Measurements from ENCODE around the gene MT1H.
"Not testable (repeated sequence)": the region's sequence is repeated elsewhere in the genome, so short reads cannot be mapped to it uniquely, and the experiment has no call there.

MT1H gene

DNA sequence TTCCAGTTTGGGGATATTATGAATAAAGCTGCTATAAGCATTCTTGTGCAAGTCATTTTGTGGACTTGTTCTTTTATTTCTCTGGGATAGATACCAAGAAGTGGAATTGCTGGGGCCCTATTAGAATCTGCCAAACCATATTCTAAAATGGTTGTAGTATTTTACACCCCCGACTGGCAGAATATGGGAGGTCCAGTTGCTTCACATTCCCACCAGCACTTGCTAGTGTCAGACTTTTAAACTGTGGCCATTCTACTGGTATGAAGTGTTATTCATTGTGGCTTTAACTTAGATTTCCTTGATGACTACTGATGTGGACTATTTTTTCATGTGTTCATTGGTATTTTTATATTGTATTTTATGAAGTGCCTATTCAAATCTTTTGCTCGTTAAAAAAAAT, 42.2 kb downstream of the MT1H start:
- no peak overlapping the region for H3K27ac ChIP-seq
- no peak for DNase-seq (ENCODE audit: low read depth, low spot score)

DNA sequence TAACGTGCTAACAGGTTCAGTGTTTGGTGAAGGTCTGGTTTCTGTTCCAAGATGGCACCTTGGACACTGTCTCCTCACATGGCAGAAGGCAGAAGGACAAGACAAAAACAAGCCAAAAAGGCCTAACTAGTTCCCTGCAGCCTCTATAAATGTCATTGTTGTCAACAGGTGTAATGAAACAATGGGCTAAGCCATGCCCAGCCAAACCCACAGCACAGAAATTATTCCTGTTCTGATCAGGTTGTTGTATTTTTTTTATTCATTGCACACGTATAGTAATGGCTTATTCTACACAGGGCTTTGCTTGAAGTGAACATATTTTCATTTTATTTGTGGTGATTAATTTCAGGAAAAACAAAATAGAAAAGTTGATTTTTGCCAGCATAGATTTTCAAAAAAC, 44.2 kb downstream of the MT1H start:
- H3K27ac ChIP-seq, result no peak overlapping the region
- DNase-seq (ENCODE audit: low read depth, low spot score), result no peak

DNA sequence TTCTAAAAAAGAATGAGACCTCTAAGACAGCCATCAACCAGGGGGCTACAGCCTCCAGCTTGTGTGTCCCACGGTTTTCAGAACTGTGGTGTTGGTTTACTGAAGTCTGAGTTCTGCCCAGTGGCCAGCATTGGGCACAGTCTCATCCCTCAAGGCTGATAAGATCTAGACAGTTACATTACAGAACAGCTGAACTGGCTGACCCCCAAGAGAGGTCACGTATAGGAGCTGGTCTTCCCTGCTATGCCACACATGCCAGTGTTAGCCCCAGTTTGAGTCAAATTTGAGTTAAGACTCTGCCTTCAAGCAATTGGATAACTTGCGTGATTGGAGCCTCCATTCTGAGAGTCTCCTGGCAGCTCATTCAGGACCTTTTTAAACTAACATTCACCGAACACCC, 45.5 kb downstream of the MT1H start:
- H3K27ac ChIP-seq, result no peak overlapping the region
- no peak for DNase-seq (ENCODE audit: low read depth, low spot score)

DNA sequence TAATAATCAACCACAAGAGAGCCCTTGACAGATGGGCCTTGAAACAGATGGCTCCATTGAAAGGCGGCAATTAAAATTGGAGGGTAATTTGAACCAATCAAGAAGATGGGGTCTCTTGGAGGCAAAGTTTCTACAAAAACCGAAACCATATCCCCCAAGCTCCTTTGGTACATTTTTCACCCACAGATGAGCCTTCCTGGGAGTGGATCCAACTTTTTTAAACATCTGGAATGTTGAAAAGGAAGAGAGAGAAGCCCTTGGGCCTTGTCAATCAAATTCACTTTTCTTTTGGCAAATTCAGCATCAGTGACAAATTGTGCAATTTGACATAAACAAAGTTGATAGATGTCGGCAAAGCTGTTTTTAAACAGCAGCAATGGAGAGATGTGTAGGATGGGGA, 47.1 kb downstream of the MT1H start:
- no peak overlapping the region for H3K27ac ChIP-seq
- DNase-seq (ENCODE audit: low read depth, low spot score), result no peak

DNA sequence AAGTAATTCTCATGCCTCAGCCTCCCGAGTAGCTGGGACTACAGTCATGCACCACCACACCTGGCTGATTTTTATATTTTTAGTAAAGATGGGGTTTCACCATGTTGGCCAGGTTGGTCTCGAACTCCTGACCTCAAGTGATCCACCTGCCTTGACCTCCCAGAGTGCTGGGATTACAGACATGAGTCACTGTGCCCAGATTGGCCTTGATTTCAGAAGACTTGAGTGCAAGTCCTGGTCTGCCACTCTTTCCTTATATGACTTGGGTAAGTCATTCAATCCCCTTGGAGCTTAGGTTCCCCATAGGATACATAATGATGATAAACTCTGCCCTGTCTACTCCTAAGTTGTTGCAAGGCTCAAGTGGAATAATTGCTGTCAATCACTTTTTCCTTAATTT, 47.9 kb downstream of the MT1H start:
- not testable (repeated sequence) for H3K27ac ChIP-seq; DNase-seq (ENCODE audit: low read depth, low spot score)

All from epithelial cell of prostate (primary cell).